ENCODE measurements around the gene COL3A1. TPM values are rescaled to one million over a fixed set of nuclear protein-coding genes. Genes with fewer than 3 reads are reported as not detected.

The COL3A1 gene
- total RNA-seq, 2 donors from 2014 or later: 48.0 to 154 TPM

DNA sequence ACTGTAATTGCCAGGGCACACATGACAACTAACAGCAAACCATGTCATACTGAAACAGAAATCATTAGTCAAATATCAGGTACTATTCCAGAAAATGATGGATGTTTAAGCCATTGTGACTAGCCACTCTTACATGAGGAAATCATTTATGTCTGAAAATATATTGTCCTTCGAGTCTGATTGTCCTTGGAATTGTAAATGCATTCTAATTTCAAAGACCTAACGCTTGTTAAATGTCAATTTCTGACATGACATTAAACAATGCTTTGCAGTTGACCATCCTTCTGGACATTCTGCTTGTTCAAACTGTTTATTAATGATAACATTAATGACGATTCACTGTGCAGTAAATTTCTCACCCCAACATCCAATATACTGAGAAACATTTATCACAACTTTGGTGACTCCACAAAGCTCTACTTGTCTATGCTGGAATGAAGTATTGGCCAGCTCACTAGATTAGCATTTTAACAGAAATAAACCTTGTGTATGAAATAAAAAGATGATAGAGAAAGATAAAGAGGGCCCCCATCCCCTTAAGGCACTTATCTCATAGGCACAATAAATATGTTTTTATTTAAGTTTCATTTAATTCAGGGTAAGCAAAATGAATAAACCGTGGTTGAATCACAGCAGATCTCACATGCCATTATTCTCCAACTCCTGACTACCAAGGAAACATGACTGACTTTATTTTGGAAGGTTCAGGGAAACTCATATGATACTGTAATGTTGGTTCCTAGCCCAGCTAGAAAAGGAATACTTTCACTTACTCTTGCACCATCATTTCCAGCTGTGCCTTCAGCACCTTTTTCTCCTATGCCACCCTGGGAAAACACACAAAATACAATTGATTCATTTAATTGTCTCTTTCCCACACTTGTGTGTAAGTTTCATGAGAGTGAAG lies 82.3 kb downstream of the COL3A1 start:
- intact Hi-C loops (cut with DNase I, micrococcal nuclease): loop anchor here in 1 of 2 donors (10.0 kb wide), 1 partner anchor 52 kb away; no protein-coding TSS in a partner anchor
- no peak for DNase-seq
- no peak for ATAC-seq

DNA sequence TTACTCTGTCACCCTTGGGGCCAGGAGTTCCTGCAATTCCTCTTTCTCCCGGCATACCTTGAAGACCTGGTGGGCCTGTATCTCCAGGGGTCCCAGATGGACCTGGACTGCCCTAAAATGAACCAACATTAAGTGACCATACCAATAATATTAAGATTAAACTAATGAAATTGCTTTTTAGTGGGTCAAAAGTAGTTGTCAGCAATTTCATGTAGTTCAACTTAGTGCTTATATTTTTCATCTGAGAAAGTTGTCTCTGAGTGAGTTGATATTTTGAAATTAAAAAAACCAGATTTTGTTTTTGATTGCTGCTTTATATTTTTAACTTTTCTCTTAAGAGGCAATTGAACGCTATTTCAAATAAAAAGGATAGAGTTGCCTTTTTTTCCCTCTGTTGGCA lies 83.1 kb downstream of the COL3A1 start:
- ATAC-seq (no peak), DNase-seq (no peak)
- intact Hi-C loops (cut with DNase I, micrococcal nuclease): loop anchor here in 1 of 2 donors (10.0 kb wide), 1 partner anchor 53 kb away; no protein-coding TSS in a partner anchor

DNA sequence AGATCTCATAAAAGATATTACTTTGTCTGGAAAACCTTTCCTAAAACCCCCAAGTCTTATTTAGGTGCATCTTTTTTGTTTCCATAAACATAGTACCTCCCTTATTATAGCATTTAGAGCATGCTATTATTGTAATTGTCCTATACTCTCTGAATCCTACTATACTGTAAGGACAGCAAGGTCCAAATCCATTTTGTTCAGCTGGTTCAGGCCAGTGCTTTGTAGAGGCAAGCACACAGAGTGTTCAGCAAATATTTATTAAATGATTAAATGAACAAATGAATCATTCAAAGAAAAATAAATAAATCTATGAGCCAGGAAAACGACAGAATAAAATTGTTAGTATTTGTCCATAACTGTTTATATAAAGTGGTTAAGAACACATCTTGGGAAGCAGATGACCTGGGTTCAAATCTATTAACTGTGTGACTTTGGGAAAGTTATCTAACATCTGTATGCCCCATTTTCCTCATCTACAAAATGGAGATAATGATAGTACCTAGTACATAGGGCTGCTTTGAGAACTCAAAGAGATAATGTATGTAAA lies 86.0 kb downstream of the COL3A1 start:
- intact Hi-C loops (cut with DNase I, micrococcal nuclease): no loop called here
- ATAC-seq (no peak), DNase-seq (no peak)

Small RNAs within 50 kb of the gene (microRNA-seq; reads per million reads assigned to microRNA genes)
- 0 reads per million in 2 donors for gene MIR1245A
- 0 reads per million in 2 donors for gene MIR1245B
- 0.53 to 1.4 reads per million in 2 donors for gene MIR3606

Other genes starting within 250 kb of the COL3A1 start
- 10 to 100 TPM in 1 of 2 donors, 1 to 10 TPM in 1; 8.0 to 21.5 TPM for gene COL5A2, start 205.4 kb downstream of the COL3A1 start, total RNA-seq

Data from left colon (tissue), 2 donors.